GM12878 (cell line): ENCODE data around the gene PTPN21. TPM values are rescaled to one million over a fixed set of nuclear protein-coding genes. Genes with fewer than 3 reads are reported as not detected.

Experiments used
- ATAC-seq: fragments of 200-7000 bp; cut with Tn5 transposase; 3 replicates; pipeline ENCODE4 v1.9.1; 2020; ENCODE audit warnings: mild to moderate bottlenecking, moderate library complexity
- BruUV-seq: library from RNA; stranded (reverse); fragments of 400-500 nt; replicated peaks from 2 replicates; lab custom pipeline; 2021; lab: Mats Ljungman, UMichigan
- CTCF ChIA-PET: fragments of 300-600 bp; sonication (Branson Sonifier 250); formaldehyde crosslinking; extraction: SDS; loops from one replicate; lab custom pipeline; 2021; ENCODE audit warnings: inconsistent platforms; lab: Yijun Ruan, JAX
- POLR2A ChIA-PET: fragments of 350-600 bp; formaldehyde crosslinking; extraction: SDS; loops from one replicate; lab custom pipeline; 2021; ENCODE audit warnings: inconsistent platforms; lab: Charles Lee
- RAD21 ChIA-PET: fragments of 300-600 bp; sonication (Branson Sonifier 250); formaldehyde crosslinking; loops from one replicate; lab custom pipeline; 2023; ENCODE audit warnings: antibody characterized with exemption; ENCODE audit not compliant: unreplicated experiment; lab: Charles Lee
- SMC1A ChIA-PET: fragments of 300-600 bp; sonication (Branson Sonifier 250); formaldehyde crosslinking; loops from one replicate; lab custom pipeline; 2023; ENCODE audit not compliant: unreplicated experiment, uncharacterized antibody; lab: Charles Lee
- DNase-seq: peaks from one replicate; pipeline ENCODE4 v3.0.0-alpha.2; 2011; ENCODE audit warnings: low read depth, low spot score
- FAIRE-seq: peaks from 3 replicates; lab custom pipeline; 2011; peaks lifted over from hg19 to GRCh38; lab: Jason Lieb, UNC
- H2AFZ ChIP-seq: 2 replicates; pipeline ENCODE4 v1.6.0; 2011; ENCODE audit warnings: low read depth, low read length, control low read depth; ENCODE audit not compliant: control insufficient read depth
- H3K27ac ChIP-seq: 2 replicates; pipeline ENCODE4 v1.5.1; 2011; ENCODE audit warnings: control low read depth; ENCODE audit not compliant: control insufficient read depth, insufficient read depth
- H3K27me3 ChIP-seq, 2 experiments: replicated peaks in 1 of 2; 2 replicates each; pipeline versions ENCODE4 v1.6.0 to v1.6.1; 2011; ENCODE audit warnings: low read length in 1 of 2; ENCODE audit not compliant: control insufficient read depth in 2 of 2, insufficient read depth in 2 of 2
- H3K36me3 ChIP-seq, 2 experiments: 2 replicates each; pipeline ENCODE4 v1.5.1; 2011; ENCODE audit warnings: low read length in 1 of 2; ENCODE audit not compliant: control insufficient read depth in 2 of 2, insufficient read depth in 2 of 2
- H3K4me1 ChIP-seq: 2 replicates; pipeline ENCODE4 v1.6.1; 2011; ENCODE audit warnings: mild to moderate bottlenecking, low read length, moderate library complexity, mixed read lengths; ENCODE audit not compliant: control insufficient read depth, insufficient read depth
- H3K4me2 ChIP-seq: 2 replicates; pipeline ENCODE4 v1.6.0; 2011; ENCODE audit warnings: control low read depth; ENCODE audit not compliant: control insufficient read depth, insufficient read depth
- H3K4me3 ChIP-seq: fragments of 200-600 bp; sonication (generic); 2 replicates; pipeline ENCODE4 v1.5.1; 2016
- H3K79me2 ChIP-seq: 2 replicates; pipeline ENCODE4 v1.6.0; 2011; ENCODE audit warnings: low read length; ENCODE audit not compliant: control insufficient read depth, insufficient read depth
- H3K9ac ChIP-seq: 2 replicates; pipeline ENCODE4 v1.8.0; 2011; ENCODE audit warnings: low read length, control low read depth, mixed read lengths; ENCODE audit not compliant: control insufficient read depth, insufficient read depth
- H3K9me3 ChIP-seq: replicated peaks from 3 replicates; pipeline ENCODE4 v1.5.1; 2011; ENCODE audit warnings: mild to moderate bottlenecking, low read length; ENCODE audit not compliant: control insufficient read depth, insufficient read depth
- H4K20me1 ChIP-seq: 2 replicates; pipeline ENCODE4 v1.6.0; 2011; ENCODE audit not compliant: control insufficient read depth, insufficient read depth
- BCL11A ChIP-seq: IDR thresholded peaks from 2 replicates; pipeline ENCODE4 v1.6.1; 2011; ENCODE audit warnings: low read depth, low read length
- E2F4 ChIP-seq: IDR thresholded peaks from 2 replicates; pipeline ENCODE4 v1.6.1; 2012; ENCODE audit warnings: low read depth, low read length, improper control_type of control experiment
- ETV6 ChIP-seq, 2 experiments: fragments of 450-650 bp in 1 of 2; IDR thresholded peaks in 1 of 2; conservative IDR thresholded peaks in 1 of 2; 2 replicates each; pipeline ENCODE4 v1.6.1; 2014; ENCODE audit warnings: antibody characterized with exemption in 1 of 2, borderline replicate concordance in 1 of 2, low read depth in 1 of 2, mild to moderate bottlenecking in 1 of 2, moderate library complexity in 1 of 2
- EZH2 ChIP-seq: IDR thresholded peaks from 2 replicates; pipeline ENCODE4 v1.6.1; 2012; ENCODE audit warnings: low read depth, mild to moderate bottlenecking, control low read depth, inconsistent platforms, low read length, borderline replicate concordance; ENCODE audit not compliant: control insufficient read depth
- HCFC1 ChIP-seq: fragments of 150-350 bp; IDR thresholded peaks from 2 replicates; pipeline ENCODE4 v1.6.1; 2014; ENCODE audit warnings: low read length
- IRF4 ChIP-seq: IDR thresholded peaks from 2 replicates; pipeline ENCODE4 v1.6.1; 2011; ENCODE audit warnings: low read depth, low read length
- NR2C1 ChIP-seq: fragments of 450-650 bp; IDR thresholded peaks from 2 replicates; pipeline ENCODE4 v1.6.1; 2017; ENCODE audit warnings: antibody characterized with exemption, mild to moderate bottlenecking, moderate library complexity
- PML ChIP-seq: IDR thresholded peaks from 2 replicates; pipeline ENCODE4 v1.6.1; 2012; ENCODE audit warnings: low read length, inconsistent platforms
- POLR2A ChIP-seq: IDR thresholded peaks from 2 replicates; pipeline ENCODE4 v1.6.1; 2011; ENCODE audit warnings: low read depth, mild to moderate bottlenecking, low read length
- RBBP5 ChIP-seq: fragments of 200-600 bp; sonication (generic); conservative IDR thresholded peaks from 2 replicates; pipeline ENCODE4 v1.6.1; 2016
- STAT1 ChIP-seq: fragments of 450-650 bp; conservative IDR thresholded peaks from 2 replicates; pipeline ENCODE4 v1.6.1; 2014; ENCODE audit warnings: antibody characterized with exemption, mild to moderate bottlenecking
- ZNF24 ChIP-seq: fragments of 450-650 bp; IDR thresholded peaks from 2 replicates; pipeline ENCODE4 v1.6.1; 2017; ENCODE audit warnings: antibody characterized with exemption, mild to moderate bottlenecking
- ZSCAN29 ChIP-seq: fragments of 450-650 bp; IDR thresholded peaks from 2 replicates; pipeline ENCODE4 v1.6.1; 2017; ENCODE audit warnings: mild to moderate bottlenecking, moderate library complexity
- WGBS: methylation state at CpG from one replicate; pipeline ENCODE4 v1.1.6; 2016; ENCODE audit warnings: low lambda C conversion rate; ENCODE audit not compliant: insufficient replicate concordance, insufficient coverage; ENCODE audit errors: missing lambda C conversion rate; 5-methylcytosine and 5-hydroxymethylcytosine counted together
- in situ Hi-C: fragments of 300-500 bp; cut with MboI; formaldehyde crosslinking; loops from 9 replicates; pipeline ENCODE4 v1.14.3; 2018; ENCODE audit warnings: mixed read lengths
- intact Hi-C: fragments of 100-400 bp; cut with micrococcal nuclease; formaldehyde crosslinking; loops from one replicate; pipeline ENCODE4 v1.14.2; 2022; ENCODE audit not compliant: unreplicated experiment
- polyA plus RNA-seq, 11 experiments: library from polyadenylated mRNA; depleted of rRNA in 4 of 11; unstranded in 6 of 11; stranded (reverse) in 5 of 11; fragments of >200 nt; fragmentation: Nextera tagmentation in 4 of 11; fragmentation: Illumina TruSeq in 1 of 11; extraction: Ambion mirVana in 4 of 11; extraction: Trizol in 1 of 11; gene quantifications; 1 replicate in 1 of 11; 2 replicates in 10 of 11; pipeline versions ENCODE4 v1.2.1 to v1.2.3, GENCODE V29; 2011 to 2016; ENCODE audit warnings: inconsistent platforms in 2 of 11, missing spikeins in 2 of 11, low read depth in 1 of 11
- total RNA-seq, 4 experiments: library from RNA; depleted of rRNA in 3 of 4; stranded (reverse); fragments of >200 nt in 3 of 4; fragmentation: Illumina TruSeq in 1 of 4; extraction: Trizol in 1 of 4; gene quantifications; 2 replicates each; pipeline versions ENCODE4 v1.2.1 to v1.2.3, GENCODE V29; 2013 to 2021

The PTPN21 gene
- total and polyA plus RNA-seq, 10 of the 15 experiments (the other 5 are each of a cell fraction or from before 2014, with no cell fraction given), result 0.01 to 0.23 (median 0.04) TPM; not detected in 3

DNA sequence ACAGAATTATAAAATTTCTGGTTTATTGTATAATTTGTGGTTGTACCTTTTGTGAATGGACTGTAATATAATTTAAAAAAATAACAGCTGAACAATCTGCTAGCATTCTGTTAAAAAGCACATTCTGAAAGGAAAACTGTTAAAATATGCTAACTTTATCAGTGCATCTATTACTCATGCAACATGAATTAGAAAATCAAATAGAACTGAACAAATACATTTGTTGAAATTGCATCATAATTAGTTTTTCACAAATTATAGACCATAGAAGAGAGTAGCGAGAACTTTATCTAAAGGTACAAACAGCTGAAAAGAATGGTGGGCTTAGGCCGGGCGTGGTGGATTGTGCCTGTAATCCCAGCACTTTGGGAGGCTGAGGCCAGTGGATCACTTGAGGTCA lies 33.0 kb downstream of the PTPN21 start:
- 31% methylated on average over 3 of the region's 3 CpGs for WGBS
- Histone ChIP-seq H3K4me3 (no peak overlapping the region), H3K4me1 (no peaks in the 10 kb centered on the region), H3K9me3 (no peaks in the 10 kb centered on the region), H3K27ac (no peak overlapping the region), H3K9ac (no peak overlapping the region), H4K20me1 (no peaks in the 10 kb centered on the region)
- intact Hi-C loops (no loop called here), in situ Hi-C loops (no loop called here)
- BruUV-seq, result no TSS peak
- TF ChIP-seq EZH2 (no peak), NR2C1 (no peak), E2F4 (no peak)
- TF ChIP-seq, all 136 proteins: peak for 0
- no peaks in the 10 kb centered on the region for H3K36me3 ChIP-seq
- no peak for DNase-seq
- H3K4me2 ChIP-seq, result no peak overlapping the region
- H2AFZ ChIP-seq, result no peak overlapping the region
- POLR2A ChIA-PET, result no interaction called here
- ATAC-seq, result no peak
- FAIRE-seq, result no peak
- no peaks in the 10 kb centered on the region for H3K27me3 ChIP-seq
- CTCF ChIA-PET, result no interaction called here
- SMC1A ChIA-PET, result interaction anchor here (1.2 kb wide), 1 partner anchor 21 kb away, joined by 3 read pairs; no protein-coding TSS in a partner anchor
- H3K79me2 ChIP-seq, result no peaks in the 10 kb centered on the region
- RAD21 ChIA-PET, result interaction anchor here (0.5 kb wide), 1 partner anchor 27 kb away, joined by 3 read pairs; no protein-coding TSS in a partner anchor

DNA sequence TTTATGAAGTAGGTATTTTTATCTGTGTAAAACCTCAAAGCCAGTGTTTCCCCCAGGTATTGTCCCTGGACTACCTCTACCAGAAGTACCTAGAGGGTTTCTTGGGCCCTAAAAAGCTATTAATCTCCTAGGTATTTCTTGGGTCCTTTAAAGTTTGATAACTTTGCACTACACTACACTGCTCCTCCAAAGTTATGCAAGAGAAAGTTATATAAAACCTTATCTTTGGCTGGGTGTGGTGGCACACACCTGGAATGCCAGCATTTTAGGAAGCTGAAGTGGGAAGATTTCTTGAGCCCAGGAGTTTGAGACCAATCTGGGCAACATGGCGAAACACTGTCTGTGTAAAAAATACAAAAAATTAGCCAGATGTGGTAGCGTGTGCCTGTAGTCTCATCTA lies 34.9 kb downstream of the PTPN21 start:
- ChIA-PET POLR2A (no interaction called here), RAD21 (no interaction called here), CTCF (no interaction called here), SMC1A (interaction anchor here (1.0 to 1.5 kb wide), 2 partner anchors 28 to 116 kb away, joined by 3 read pairs; no protein-coding TSS in a partner anchor)
- 79% methylated on average over 2 of the region's 2 CpGs for WGBS
- Histone ChIP-seq H3K79me2 (no peaks in the 10 kb centered on the region), H3K27me3 (no peaks in the 10 kb centered on the region), H4K20me1 (no peaks in the 10 kb centered on the region), H3K4me3 (no peak overlapping the region), H3K4me1 (no peaks in the 10 kb centered on the region), H3K27ac (no peak overlapping the region), H3K9me3 (no peaks in the 10 kb centered on the region), H3K9ac (no peak overlapping the region), H2AFZ (no peak overlapping the region), H3K4me2 (no peak overlapping the region), H3K36me3 (no peaks in the 10 kb centered on the region)
- DNase-seq, result no peak
- no peak for FAIRE-seq
- ATAC-seq, result no peak
- BruUV-seq, result no TSS peak
- intact Hi-C loops (no loop called here), in situ Hi-C loops (no loop called here)
- TF ChIP-seq ZSCAN29, result no peak
- no peak for TF ChIP-seq RBBP5
- TF ChIP-seq PML, result no peak
- no peak for TF ChIP-seq ZNF24
- no peak for TF ChIP-seq HCFC1
- TF ChIP-seq POLR2A, result no peak
- no peak for TF ChIP-seq BCL11A
- no peak for TF ChIP-seq ETV6 (conservative IDR thresholded peaks at IDR 0.05 in 1 of 2, IDR thresholded peaks at IDR 0.05 in 1 of 2; ENCODE audit: borderline replicate concordance in 1 of 2, low read depth in 1 of 2)
- TF ChIP-seq IRF4, result no peak
- TF ChIP-seq STAT1, result no peak
